Aorta (tissue), 5 donors: ENCODE results near the gene EDIL3. TPM values are rescaled to one million over a fixed set of nuclear protein-coding genes. Genes with fewer than 3 reads are reported as not detected.
"Not testable (repeated sequence)": the region's sequence is repeated elsewhere in the genome, so short reads cannot be mapped to it uniquely, and the experiment has no call there.

ENCODE experiments used
- ATAC-seq: fragments of 200-7000 bp; cut with Tn5 transposase; one replicate; pipeline ENCODE4 v1.9.1; 2022; ENCODE audit warnings: moderate library complexity; ENCODE audit not compliant: low FRiP score
- DNase-seq, 2 donors: peaks; one replicate each; pipeline ENCODE4 v3.0.0-alpha.2; 2020
- H3K27ac ChIP-seq, 2 donors: one replicate each; pipeline ENCODE4 v1.5.1; 2013; ENCODE audit warnings: low read length in 2 of 2, mild to moderate bottlenecking in 2 of 2, moderate library complexity in 2 of 2, control low read depth in 1 of 2, inconsistent platforms in 1 of 2, low read depth in 1 of 2
- H3K27me3 ChIP-seq, 2 donors: one replicate each; pipeline ENCODE4 v1.6.1; 2013; ENCODE audit warnings: control low read depth in 1 of 2, low read length in 1 of 2, mild to moderate bottlenecking in 1 of 2, moderate library complexity in 1 of 2; ENCODE audit not compliant: insufficient read depth in 2 of 2, control insufficient read depth in 1 of 2
- H3K36me3 ChIP-seq, 2 donors: one replicate each; pipeline ENCODE4 v1.6.1; 2013; ENCODE audit warnings: control low read depth in 1 of 2, low read length in 1 of 2, mild to moderate bottlenecking in 1 of 2; ENCODE audit not compliant: insufficient read depth in 2 of 2, control insufficient read depth in 1 of 2
- H3K4me1 ChIP-seq, 2 donors: one replicate each; pipeline ENCODE4 v1.6.1; 2013; ENCODE audit warnings: low read length in 2 of 2, control low read depth in 1 of 2, mild to moderate bottlenecking in 1 of 2, moderate library complexity in 1 of 2; ENCODE audit not compliant: insufficient read depth in 2 of 2, control insufficient read depth in 1 of 2
- H3K4me3 ChIP-seq, 2 donors: one replicate each; pipeline ENCODE4 v1.5.1; 2013; ENCODE audit warnings: low read length in 2 of 2, control low read depth in 1 of 2, mild to moderate bottlenecking in 1 of 2
- H3K9me3 ChIP-seq: one replicate; pipeline ENCODE4 v1.6.1; 2013; ENCODE audit warnings: mild to moderate bottlenecking, low read length; ENCODE audit not compliant: control insufficient read depth
- whole genome bisulfite sequencing, 2 donors: extraction: QIAGEN DNeasy Blood & Tissue Kit; methylation state at CpG; one replicate each; pipeline ENCODE4 v1.1.7; 2013; 5-methylcytosine and 5-hydroxymethylcytosine counted together
- intact Hi-C, 2 donors: fragments of 100-400 bp; cut with DNase I; formaldehyde crosslinking; loops; one replicate each; pipeline versions ENCODE4 v1.14.2 to v1.15.0; 2022
- polyA plus RNA-seq, 2 donors: library from polyadenylated mRNA; stranded (reverse); fragments of 200-250 nt; gene quantifications; one replicate each; pipeline ENCODE4 v1.2.3, GENCODE V29; 2013
- total RNA-seq, 2 donors: library from RNA; stranded (reverse); fragmentation: NEBNext Ultra II Directional; extraction: Animal tissue kit (Norgen Biotek cat#: 25700); gene quantifications; one replicate each; pipeline ENCODE4 v1.2.1, GENCODE V29; 2021
- donor health status: healthy with polysubstance abuse.
- donor health status: Bipolar disorder and iron deficiency.
- donor health status: DM: no; HTN: no; CAD: no.
- donor health status: DM: no; HTN: no; CAD: no.
- donor health status: DM: yes; HTN: yes; CAD: no.

The EDIL3 gene
- total and polyA plus RNA-seq, 4 donors, result 50.0 to 205 (median 122) TPM

DNA sequence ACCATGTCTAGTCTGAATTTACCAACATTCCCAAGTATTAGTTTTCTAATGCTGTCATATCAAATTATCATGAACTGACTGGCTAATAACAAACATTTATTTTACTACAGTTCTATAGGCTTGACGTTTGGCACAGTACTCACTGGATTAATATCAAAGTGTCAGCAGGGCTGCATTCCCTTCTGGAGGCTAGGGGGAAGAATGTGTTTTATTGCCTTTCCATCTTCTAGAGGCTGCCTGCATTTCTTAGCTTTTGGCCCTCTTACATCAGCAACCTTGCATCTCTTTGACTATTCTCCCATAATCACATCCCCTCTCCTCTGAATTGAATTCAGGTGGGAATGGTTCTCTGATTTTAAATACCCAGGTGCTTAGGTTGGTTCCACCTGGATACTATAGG lies 84.7 kb downstream of the EDIL3 start:
- no peaks in the 10 kb centered on the region for H3K36me3 ChIP-seq
- ATAC-seq (no peak), DNase-seq (no peak)
- WGBS, 2 donors, result 24 to 55% methylated on average over 1 of the region's 1 CpG
- no peaks in the 10 kb centered on the region for H3K9me3 ChIP-seq
- H3K27me3 ChIP-seq, result no peaks in the 10 kb centered on the region
- H3K4me1 ChIP-seq, result no peaks in the 10 kb centered on the region
- intact Hi-C loops, result no loop called here
- no peak overlapping the region for H3K27ac ChIP-seq
- no peak overlapping the region for H3K4me3 ChIP-seq

DNA sequence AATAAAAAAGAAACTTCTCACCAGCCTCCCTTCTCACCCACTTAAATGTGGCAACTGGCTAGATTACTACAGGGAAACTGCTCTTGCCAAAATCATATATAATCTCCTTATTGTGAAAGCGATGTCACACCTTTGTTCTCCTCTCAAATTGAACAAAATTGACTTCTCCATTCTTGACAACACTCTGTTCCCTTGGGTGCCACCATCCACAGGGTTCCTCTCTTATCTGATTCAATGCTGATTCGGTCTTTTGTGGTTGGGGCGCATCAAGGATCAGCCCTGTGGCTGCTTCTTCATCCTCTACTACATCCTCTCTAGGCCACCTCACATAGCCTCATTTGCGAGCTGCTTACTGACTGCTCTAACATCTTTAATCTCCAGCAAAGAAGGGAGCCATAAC lies 86.1 kb downstream of the EDIL3 start:
- Histone ChIP-seq H3K4me1 (no peaks in the 10 kb centered on the region), H3K4me3 (no peak overlapping the region), H3K36me3 (no peaks in the 10 kb centered on the region), H3K27me3 (no peaks in the 10 kb centered on the region), H3K27ac (no peak overlapping the region), H3K9me3 (no peaks in the 10 kb centered on the region)
- intact Hi-C loops, result no loop called here
- ATAC-seq (no peak), DNase-seq (no peak)
- WGBS, 2 donors, result 97 to 99% methylated on average over 4 of the region's 4 CpGs

DNA sequence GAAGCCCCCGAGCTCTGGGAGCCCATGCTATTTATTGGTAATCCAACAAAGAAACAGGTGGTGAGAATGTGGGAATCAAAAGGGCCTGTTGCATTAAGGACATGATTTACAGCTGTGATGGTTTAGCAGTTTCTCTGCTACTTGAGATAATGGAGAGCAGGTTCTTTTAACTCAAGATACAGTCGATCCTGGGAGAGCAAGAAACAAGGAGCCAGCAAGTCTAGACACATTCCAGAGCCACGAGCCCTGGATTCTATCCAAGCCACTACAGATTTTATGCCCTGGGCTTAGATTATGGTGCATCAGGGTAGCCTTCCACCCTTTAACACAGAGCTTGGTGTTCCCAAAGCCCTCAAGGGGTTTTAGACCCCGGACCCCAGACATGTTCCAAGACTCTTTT lies 87.0 kb downstream of the EDIL3 start:
- H3K27ac ChIP-seq, H3K4me3 ChIP-seq, DNase-seq, H3K9me3 ChIP-seq, H3K36me3 ChIP-seq, H3K4me1 ChIP-seq, intact Hi-C loops, ATAC-seq, H3K27me3 ChIP-seq: not testable (repeated sequence)
- WGBS, 2 donors, result 50% methylated on average over 4 of the region's 4 CpGs

DNA sequence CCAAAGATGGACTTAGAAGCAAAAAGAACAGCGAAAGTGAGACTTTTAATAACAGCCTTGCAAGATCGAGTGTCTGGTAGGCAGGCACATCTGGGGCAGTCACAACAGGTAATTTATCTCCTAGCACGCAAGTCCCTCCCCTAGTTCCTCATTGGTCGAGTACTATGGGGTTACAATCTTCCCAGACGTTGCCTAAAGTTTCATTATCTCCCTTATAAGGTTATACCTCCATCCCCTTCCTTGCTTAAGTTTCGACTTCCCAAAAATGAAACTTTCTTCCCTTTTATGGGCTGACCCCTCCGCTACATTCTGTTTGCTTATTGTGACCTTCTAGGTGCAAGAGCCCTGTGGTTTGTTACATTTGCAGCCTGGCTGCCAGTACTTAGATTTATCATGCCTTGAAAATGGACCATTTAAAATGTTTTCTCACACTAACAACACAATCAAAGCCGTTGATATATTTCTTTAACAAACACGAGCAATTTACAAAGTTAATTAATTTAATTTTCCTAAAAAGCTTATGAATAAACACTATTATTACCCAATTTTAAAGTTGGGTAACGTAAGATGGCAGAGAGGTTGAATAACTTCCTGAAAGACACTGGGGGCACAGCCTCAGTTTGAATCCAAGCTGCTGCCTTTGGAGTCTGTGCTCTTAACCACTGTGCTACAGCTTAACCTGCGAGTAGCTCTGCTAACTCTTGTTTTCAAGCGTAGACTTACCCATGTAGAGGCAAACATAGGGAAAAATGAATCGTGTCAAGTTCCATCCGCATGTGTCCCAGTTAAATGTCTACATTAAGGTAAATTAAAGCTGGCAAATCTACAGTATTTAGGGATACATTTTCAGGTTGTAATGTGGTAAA lies 91.7 kb downstream of the EDIL3 start:
- H3K9me3 ChIP-seq, result no peaks in the 10 kb centered on the region
- no peaks in the 10 kb centered on the region for H3K36me3 ChIP-seq
- ATAC-seq (no peak), DNase-seq (no peak)
- H3K4me3 ChIP-seq, result no peak overlapping the region
- no peak overlapping the region for H3K27ac ChIP-seq
- intact Hi-C loops, result loop anchor here in 1 of 2 donors (5.0 kb wide), 1 partner anchor 89 kb away; the partner anchor contains the start of gene EDIL3
- H3K4me1 ChIP-seq, result peaks cover 2 to 5% of the 10 kb centered on the region in 2 donors
- H3K27me3 ChIP-seq, result no peaks in the 10 kb centered on the region
- WGBS, 2 donors, result 63 to 83% methylated on average over 14 of the region's 14 CpGs

- H3K4me1 ChIP-seq, result peaks cover 2 to 5% of the 10 kb centered on the region in 2 donors
- ATAC-seq (no peak), DNase-seq (no peak)
- H3K27me3 ChIP-seq, result no peaks in the 10 kb centered on the region
- 95 to 96% methylated on average over 1 of the region's 1 CpG for WGBS, 2 donors
- H3K9me3 ChIP-seq, result no peaks in the 10 kb centered on the region
- intact Hi-C loops, result loop anchor here in 1 of 2 donors (5.0 kb wide), 1 partner anchor 90 kb away; the partner anchor contains the start of gene EDIL3
- no peaks in the 10 kb centered on the region for H3K36me3 ChIP-seq
- H3K4me3 ChIP-seq, result no peak overlapping the region
- no peak overlapping the region for H3K27ac ChIP-seq
Measured at GRCh38 chr5:84292000-84292642, 92.6 kb downstream of the EDIL3 start.

DNA sequence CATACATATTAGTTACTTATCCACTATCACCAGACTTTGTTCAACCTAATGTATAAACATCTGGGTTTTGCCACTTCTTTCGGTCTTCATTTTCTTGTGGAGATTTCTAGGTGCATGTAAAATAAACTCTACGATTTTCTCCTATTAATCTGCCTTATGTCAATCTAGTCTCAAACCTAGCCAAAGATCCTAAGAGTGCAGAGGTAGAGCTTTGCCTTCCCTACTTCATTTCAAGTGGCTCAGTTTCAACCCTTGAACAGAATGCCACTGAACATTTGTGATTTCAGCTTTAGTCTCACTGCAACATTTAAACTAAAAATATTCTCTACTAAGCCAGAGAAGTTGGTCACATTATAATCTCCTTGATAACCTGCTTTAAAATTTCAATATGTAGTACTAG lies 94.0 kb downstream of the EDIL3 start:
- Histone ChIP-seq H3K27ac (peak overlapping the region in 1 of 2 donors; percentile 63), H3K36me3 (no peaks in the 10 kb centered on the region), H3K4me3 (no peak overlapping the region), H3K4me1 (peaks cover 2 to 8% of the 10 kb centered on the region in 2 donors), H3K9me3 (no peaks in the 10 kb centered on the region), H3K27me3 (no peaks in the 10 kb centered on the region)
- DNase-seq (no peak), ATAC-seq (no peak)
- intact Hi-C loops, result loop anchor here in 1 of 2 donors (5.0 kb wide), 1 partner anchor 92 kb away; the partner anchor contains the start of gene EDIL3
- WGBS, 2 donors, result 22 to 46% methylated on average over 2 of the region's 2 CpGs

- H3K4me3 ChIP-seq, result peak overlapping the region in 1 of 2 donors; percentile 18
- no peak for DNase-seq
- H3K4me1 ChIP-seq, result peaks cover 2 to 8% of the 10 kb centered on the region in 2 donors
- WGBS, 2 donors, result 7 to 10% methylated on average over 4 of the region's 4 CpGs
- intact Hi-C loops, result loop anchor here in 1 of 2 donors (5.0 kb wide), 1 partner anchor 92 kb away; the partner anchor contains the start of gene EDIL3
- H3K27ac ChIP-seq, result peak overlapping the region in 1 of 2 donors; percentile 81
- no peaks in the 10 kb centered on the region for H3K36me3 ChIP-seq
- peak; percentile 36 for ATAC-seq
- H3K9me3 ChIP-seq, result no peaks in the 10 kb centered on the region
- no peaks in the 10 kb centered on the region for H3K27me3 ChIP-seq
Measured at GRCh38 chr5:84290161-84290560, 94.5 kb downstream of the EDIL3 start.

DNA sequence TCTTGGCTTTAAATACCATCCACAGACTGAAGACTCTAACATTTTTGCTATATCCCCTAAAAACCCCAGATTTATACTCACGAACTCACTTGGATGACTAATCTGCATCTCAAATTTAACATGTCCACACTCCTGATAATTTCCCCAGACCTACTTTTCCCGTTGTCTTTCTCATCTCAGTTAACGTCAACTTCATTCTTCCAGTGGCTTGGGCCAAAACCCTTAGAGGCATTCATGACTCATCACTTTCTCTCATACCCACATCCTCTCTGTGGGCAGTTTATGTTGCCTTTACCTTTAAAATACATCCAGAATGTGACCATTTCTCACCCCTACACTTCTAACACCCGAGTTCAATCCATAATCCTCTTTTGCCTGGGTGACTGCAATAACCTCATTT lies 96.7 kb downstream of the EDIL3 start:
- no peak for ATAC-seq
- intact Hi-C loops, result loop anchor here in 1 of 2 donors (5.0 kb wide), 1 partner anchor 94 kb away; the partner anchor contains the start of gene EDIL3
- WGBS, 2 donors, result 64 to 74% methylated on average over 4 of the region's 4 CpGs
- Histone ChIP-seq H3K4me1 (peaks cover 2 to 8% of the 10 kb centered on the region in 2 donors), H3K4me3 (no peak overlapping the region), H3K36me3 (no peaks in the 10 kb centered on the region), H3K27me3 (no peaks in the 10 kb centered on the region), H3K9me3 (no peaks in the 10 kb centered on the region), H3K27ac (no peak overlapping the region)
- no peak for DNase-seq
